ENCODE results near the gene ZNF558.
"Not testable (repeated sequence)": the region's sequence is repeated elsewhere in the genome, so short reads cannot be mapped to it uniquely, and the experiment has no call there.

The ZNF558 gene

DNA sequence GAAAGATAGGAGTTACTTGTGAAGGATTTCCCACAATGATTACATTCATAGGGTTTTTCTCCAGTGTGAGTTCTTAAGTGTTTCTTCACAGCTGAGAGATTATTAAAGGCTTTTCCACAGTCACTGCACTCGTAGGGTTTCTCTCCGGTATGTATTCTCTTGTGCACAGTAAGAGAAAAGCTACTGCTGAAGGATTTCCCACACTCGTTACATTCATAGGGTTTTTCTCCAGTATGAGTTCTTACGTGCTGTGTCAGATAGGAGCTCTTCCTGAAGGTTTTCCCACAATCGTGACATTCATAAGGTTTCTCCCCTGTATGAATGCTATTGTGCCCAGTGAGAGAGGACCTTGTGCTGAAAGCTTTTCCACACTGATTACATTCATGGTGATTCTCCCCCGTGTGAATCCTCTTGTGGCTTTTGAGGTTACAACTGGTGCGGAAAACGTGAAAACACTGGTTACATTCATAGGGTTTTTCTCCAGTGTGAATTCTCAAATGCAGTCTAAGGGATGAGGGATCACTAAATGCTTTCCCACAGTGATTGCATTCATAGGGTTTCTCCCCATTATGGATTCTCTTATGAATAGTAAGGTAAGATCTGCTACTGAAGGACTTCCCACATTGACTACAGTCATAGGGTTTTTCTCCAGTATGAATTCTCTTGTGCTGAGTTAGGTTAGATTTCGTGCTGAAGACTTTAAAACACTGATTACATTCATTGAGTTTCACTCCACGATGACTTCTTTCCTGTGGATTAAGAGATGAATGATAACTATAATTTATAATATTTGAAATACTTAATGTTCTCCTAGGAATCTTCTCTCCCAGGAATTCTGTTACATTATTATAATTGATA lies 20.6 kb downstream of the ZNF558 start:
- in situ Hi-C loops (cut with HindIII; ENCODE audit: low sequenced_read_pairs) = no loop called here

DNA sequence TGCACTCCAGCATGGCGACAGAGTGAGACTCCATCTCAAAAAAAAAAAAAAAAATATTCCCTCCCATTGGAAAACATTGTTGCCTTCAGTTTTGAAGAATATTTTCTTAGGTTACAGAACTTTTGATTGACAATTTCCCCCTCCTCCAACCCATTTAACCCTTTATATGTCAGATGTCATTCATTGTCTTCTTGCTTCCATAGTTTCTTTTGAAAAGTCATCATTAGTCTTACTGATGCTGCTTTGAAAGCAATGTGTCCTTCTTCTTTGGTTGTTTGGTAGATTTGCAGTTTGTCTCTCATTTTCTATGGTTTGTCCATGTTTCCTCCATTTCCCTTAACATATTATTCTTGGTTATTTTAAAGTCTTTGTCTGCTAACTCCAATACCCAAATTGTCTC lies 25.4 kb downstream of the ZNF558 start:
- in situ Hi-C loops (cut with HindIII; ENCODE audit: low sequenced_read_pairs) = no loop called here

DNA sequence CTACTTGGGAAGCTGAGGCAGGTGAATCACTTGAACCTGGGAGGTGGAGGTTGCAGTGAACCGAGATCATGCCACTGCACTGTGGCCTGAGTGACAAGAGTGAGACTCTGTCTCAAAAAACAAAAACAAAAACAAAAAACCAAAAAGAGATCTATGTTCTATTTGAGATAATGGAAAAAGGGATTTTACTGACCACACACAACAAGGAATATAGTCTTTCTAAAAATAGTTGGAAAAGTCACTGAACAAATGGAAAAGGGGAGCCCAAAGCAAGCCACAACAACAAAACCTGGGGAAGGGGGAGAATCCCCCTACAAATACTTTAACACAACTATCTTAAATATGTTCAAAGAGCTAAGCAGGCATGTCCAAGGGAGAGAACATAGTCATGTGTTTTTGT lies 37.3 kb downstream of the ZNF558 start:
- in situ Hi-C loops (cut with HindIII; ENCODE audit: low sequenced_read_pairs) = no loop called here

DNA sequence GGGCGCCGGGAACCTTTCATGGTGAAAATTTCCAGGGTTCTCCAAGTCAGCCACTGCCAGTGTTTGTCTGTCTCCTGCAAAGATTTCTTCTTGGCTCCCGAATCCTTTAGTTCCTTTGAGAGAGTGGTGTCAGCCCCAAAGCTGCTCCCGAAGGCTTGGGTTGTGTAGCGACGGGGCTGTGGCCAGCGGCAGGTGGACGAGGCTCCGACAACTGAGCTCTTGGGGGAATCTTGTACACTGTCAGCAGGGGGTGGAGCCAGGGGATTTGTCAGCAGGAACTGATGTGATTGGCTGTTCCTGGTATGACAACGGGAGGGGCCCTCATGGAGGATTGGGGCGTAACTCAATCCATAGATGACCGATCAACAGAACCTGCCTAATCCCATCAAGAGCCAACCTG lies 58.5 kb downstream of the ZNF558 start:
- in situ Hi-C loops (cut with HindIII; ENCODE audit: low sequenced_read_pairs) = not testable (repeated sequence)

DNA sequence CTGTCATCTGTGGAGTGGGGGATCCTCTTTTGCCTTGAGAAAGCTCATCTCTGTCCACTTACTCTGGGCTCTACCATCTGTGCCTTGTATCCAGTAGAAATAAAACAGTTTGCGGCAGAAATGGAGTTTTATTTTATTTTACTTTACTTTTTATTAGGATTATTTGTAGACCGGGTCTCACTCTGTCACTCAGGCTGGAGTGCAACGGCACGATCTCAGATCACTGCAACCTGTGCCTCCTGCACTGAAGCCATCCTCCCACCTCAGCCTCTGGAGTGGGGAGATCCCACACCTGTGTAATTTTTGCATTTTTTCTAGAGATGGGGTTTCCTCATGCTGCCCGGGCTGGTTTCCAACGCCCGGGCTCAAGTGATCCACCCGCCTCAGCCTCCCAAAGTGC lies 62.8 kb downstream of the ZNF558 start:
- in situ Hi-C loops (cut with HindIII; ENCODE audit: low sequenced_read_pairs) = not testable (repeated sequence)

- in situ Hi-C loops (cut with HindIII; ENCODE audit: low sequenced_read_pairs) = not testable (repeated sequence)
Measured at GRCh38 chr19:8767257-8767656, 64.8 kb downstream of the ZNF558 start.

Measured in DLD1 (cell line).